ENCODE measurements around the gene TEX54. TPM values are rescaled to one million over a fixed set of nuclear protein-coding genes. Genes with fewer than 3 reads are reported as not detected.
A peak's percentile ranks its signal among the peaks of the same experiment; 100 is the strongest.
"Not testable (repeated sequence)": the region's sequence is repeated elsewhere in the genome, so short reads cannot be mapped to it uniquely, and the experiment has no call there.

TEX54 gene
- total and polyA plus RNA-seq, 2 experiments from 2014 or later, result 1.8 TPM; not detected in 1

- no peaks in the 10 kb centered on the region for H3K27me3 ChIP-seq
- WGBS (ENCODE audit: low lambda C conversion rate, missing lambda C conversion rate), result 98% methylated on average over 3 of the region's 3 CpGs
- no peak overlapping the region for H2AFZ ChIP-seq
- no peak for DNase-seq (ENCODE audit: low spot score)
- H3K4me1 ChIP-seq (ENCODE audit: insufficient read depth), result peaks cover 9% of the 10 kb centered on the region
- H3K9me3 ChIP-seq (ENCODE audit: low read depth), result no peaks in the 10 kb centered on the region
- H3K9me2 ChIP-seq (replicated peaks; ENCODE audit: insufficient read depth), result no peaks in the 10 kb centered on the region
- no peaks in the 10 kb centered on the region for H3K36me3 ChIP-seq (replicated peaks; ENCODE audit: insufficient read depth, low read depth)
- no peak overlapping the region for H3K27ac ChIP-seq
- peaks cover under 1% of the 10 kb centered on the region for H3K79me2 ChIP-seq
- H3K4me2 ChIP-seq, result no peak overlapping the region
- no peak overlapping the region for H3K4me3 ChIP-seq
- TF ChIP-seq EZH2 (IDR thresholded peaks at IDR 0.05; ENCODE audit: borderline replicate concordance) (no peak), EZH2phosphoT487 (IDR thresholded peaks at IDR 0.05; ENCODE audit: low read depth, severe bottlenecking, unreplicated experiment) (no peak), CTCF (IDR thresholded peaks at IDR 0.05; ENCODE audit: poor library complexity) (no peak)
- no peaks in the 10 kb centered on the region for H4K20me1 ChIP-seq (ENCODE audit: insufficient read depth, poor library complexity, severe bottlenecking)
Observed at GRCh38 chr11:62844154-62844553, 11.5 kb upstream of the TEX54 start.

GRCh38 chr11:62843466-62843865 is 10.8 kb upstream of the TEX54 start:
- Histone ChIP-seq H3K36me3 (replicated peaks; ENCODE audit: insufficient read depth, low read depth) (no peaks in the 10 kb centered on the region), H2AFZ (no peak overlapping the region), H4K20me1 (ENCODE audit: insufficient read depth, poor library complexity, severe bottlenecking) (no peaks in the 10 kb centered on the region)

GRCh38 chr11:62842891-62843290 is 10.2 kb upstream of the TEX54 start:
- H3K4me1 ChIP-seq (ENCODE audit: insufficient read depth); H3K27me3 ChIP-seq; DNase-seq (ENCODE audit: low spot score); H3K9me3 ChIP-seq (ENCODE audit: low read depth); H3K9me2 ChIP-seq (replicated peaks; ENCODE audit: insufficient read depth); H3K36me3 ChIP-seq (replicated peaks; ENCODE audit: insufficient read depth, low read depth); H4K20me1 ChIP-seq (ENCODE audit: insufficient read depth, poor library complexity, severe bottlenecking); H3K4me3 ChIP-seq: not testable (repeated sequence)
- H3K4me2 ChIP-seq, result peak overlapping the region; percentile 72
- peak overlapping the region; percentile 97 for H3K27ac ChIP-seq
- H3K79me2 ChIP-seq, result peaks cover 14% of the 10 kb centered on the region
- peak overlapping the region; percentile 56 for H2AFZ ChIP-seq
- WGBS (ENCODE audit: low lambda C conversion rate, missing lambda C conversion rate), result 68% methylated on average over 9 of the region's 9 CpGs

More at GRCh38 chr11:62843466-62843865, 10.8 kb upstream of the TEX54 start:
- Histone ChIP-seq H3K4me2 (no peak overlapping the region), H3K4me1 (ENCODE audit: insufficient read depth) (peaks cover 9% of the 10 kb centered on the region), H3K9me2 (replicated peaks; ENCODE audit: insufficient read depth) (no peaks in the 10 kb centered on the region), H3K27me3 (no peaks in the 10 kb centered on the region), H3K27ac (peak overlapping the region; percentile 97), H3K9me3 (ENCODE audit: low read depth) (no peaks in the 10 kb centered on the region), H3K4me3 (no peak overlapping the region), H3K79me2 (peaks cover 8% of the 10 kb centered on the region)
- DNase-seq (ENCODE audit: low spot score), result no peak
- 98% methylated on average over 3 of the region's 3 CpGs for WGBS (ENCODE audit: low lambda C conversion rate, missing lambda C conversion rate)
- TF ChIP-seq EZH2phosphoT487 (IDR thresholded peaks at IDR 0.05; ENCODE audit: low read depth, severe bottlenecking, unreplicated experiment) (no peak), EZH2 (IDR thresholded peaks at IDR 0.05; ENCODE audit: borderline replicate concordance) (no peak), CTCF (IDR thresholded peaks at IDR 0.05; ENCODE audit: poor library complexity) (no peak)

- H3K9me2 ChIP-seq (replicated peaks; ENCODE audit: insufficient read depth), result no peaks in the 10 kb centered on the region
- H3K4me3 ChIP-seq, result peak overlapping the region; percentile 4
- H3K27ac ChIP-seq, result peak overlapping the region; percentile 97
- no peak for TF ChIP-seq EZH2phosphoT487 (IDR thresholded peaks at IDR 0.05; ENCODE audit: low read depth, severe bottlenecking, unreplicated experiment)
- no peak for TF ChIP-seq EZH2 (IDR thresholded peaks at IDR 0.05; ENCODE audit: borderline replicate concordance)
- TF ChIP-seq CTCF (IDR thresholded peaks at IDR 0.05; ENCODE audit: poor library complexity), result no peak
- no peaks in the 10 kb centered on the region for H3K36me3 ChIP-seq (replicated peaks; ENCODE audit: insufficient read depth, low read depth)
- H2AFZ ChIP-seq, result peak overlapping the region; percentile 56
- peak; percentile 46 for DNase-seq (ENCODE audit: low spot score)
- H3K4me1 ChIP-seq (ENCODE audit: insufficient read depth), result peaks cover 9% of the 10 kb centered on the region
- H3K79me2 ChIP-seq, result peaks cover 20% of the 10 kb centered on the region
- no peaks in the 10 kb centered on the region for H4K20me1 ChIP-seq (ENCODE audit: insufficient read depth, poor library complexity, severe bottlenecking)
- H3K4me2 ChIP-seq, result peak overlapping the region; percentile 72
- H3K27me3 ChIP-seq, result no peaks in the 10 kb centered on the region
- H3K9me3 ChIP-seq (ENCODE audit: low read depth), result no peaks in the 10 kb centered on the region
- WGBS (ENCODE audit: low lambda C conversion rate, missing lambda C conversion rate), result 7% methylated on average over 30 of the region's 30 CpGs
Observed at GRCh38 chr11:62842171-62842741, 9.6 kb upstream of the TEX54 start.
